ENCODE results near the gene OR6P1. TPM values are rescaled to one million over a fixed set of nuclear protein-coding genes. Genes with fewer than 3 reads are reported as not detected.

Gene OR6P1
- total RNA-seq, 2 donors from 2014 or later: not detected

DNA sequence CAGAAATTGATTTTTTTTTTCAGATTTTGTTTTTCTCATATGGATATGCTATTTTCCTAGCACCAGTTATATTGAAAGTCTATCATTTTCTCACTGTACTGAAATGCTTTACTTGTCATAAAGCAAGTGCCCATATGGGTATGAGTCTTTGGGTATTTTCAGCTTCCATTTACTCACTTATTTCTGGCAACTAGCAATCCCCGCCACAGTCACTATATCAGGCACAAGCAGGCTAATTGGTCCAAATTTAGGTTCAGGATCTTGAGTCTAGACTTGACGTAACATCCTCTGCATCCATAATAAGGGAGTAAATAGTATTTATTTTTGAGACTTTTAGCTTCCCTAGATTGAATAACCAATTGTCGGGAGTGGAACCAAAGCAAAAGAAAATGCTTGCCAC lies 7.2 kb upstream of the OR6P1 start:
- Mint-ChIP-seq H3K27me3 (ENCODE audit: insufficient read depth) (no peaks in the 10 kb centered on the region), H3K4me3 (no peak overlapping the region), H3K4me1 (no peaks in the 10 kb centered on the region), H3K27ac (no peak overlapping the region), H3K9me3 (no peaks in the 10 kb centered on the region), H3K36me3 (ENCODE audit: low read depth) (no peaks in the 10 kb centered on the region)
- no peak overlapping the region for H3K9ac ChIP-seq (ENCODE audit: extremely low read depth, low read length, poor library complexity, severe bottlenecking)
- H3K9me3 ChIP-seq (ENCODE audit: control insufficient read depth, low read length): no peaks in the 10 kb centered on the region
- H3K4me3 ChIP-seq (ENCODE audit: low read length): no peak overlapping the region
- no peaks in the 10 kb centered on the region for H3K36me3 ChIP-seq (ENCODE audit: control insufficient read depth, insufficient read depth, low read length)
- no peaks in the 10 kb centered on the region for H3K27me3 ChIP-seq (ENCODE audit: control insufficient read depth, insufficient read depth, low read length, poor library complexity, severe bottlenecking)
- TF ChIP-seq, protein P1, sequence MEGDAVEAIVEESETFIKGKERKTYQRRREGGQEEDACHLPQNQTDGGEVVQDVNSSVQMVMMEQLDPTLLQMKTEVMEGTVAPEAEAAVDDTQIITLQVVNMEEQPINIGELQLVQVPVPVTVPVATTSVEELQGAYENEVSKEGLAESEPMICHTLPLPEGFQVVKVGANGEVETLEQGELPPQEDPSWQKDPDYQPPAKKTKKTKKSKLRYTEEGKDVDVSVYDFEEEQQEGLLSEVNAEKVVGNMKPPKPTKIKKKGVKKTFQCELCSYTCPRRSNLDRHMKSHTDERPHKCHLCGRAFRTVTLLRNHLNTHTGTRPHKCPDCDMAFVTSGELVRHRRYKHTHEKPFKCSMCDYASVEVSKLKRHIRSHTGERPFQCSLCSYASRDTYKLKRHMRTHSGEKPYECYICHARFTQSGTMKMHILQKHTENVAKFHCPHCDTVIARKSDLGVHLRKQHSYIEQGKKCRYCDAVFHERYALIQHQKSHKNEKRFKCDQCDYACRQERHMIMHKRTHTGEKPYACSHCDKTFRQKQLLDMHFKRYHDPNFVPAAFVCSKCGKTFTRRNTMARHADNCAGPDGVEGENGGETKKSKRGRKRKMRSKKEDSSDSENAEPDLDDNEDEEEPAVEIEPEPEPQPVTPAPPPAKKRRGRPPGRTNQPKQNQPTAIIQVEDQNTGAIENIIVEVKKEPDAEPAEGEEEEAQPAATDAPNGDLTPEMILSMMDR (conservative IDR thresholded peaks at IDR 0.05): no peak
- no peak for DNase-seq
- H3K4me1 ChIP-seq (ENCODE audit: control insufficient read depth, insufficient read depth, low read length): no peaks in the 10 kb centered on the region
- 81 to 90% methylated on average over 2 to 3 of the region's 3 CpGs for WGBS, 2 experiments (ENCODE audit: insufficient coverage in 1 of 2, insufficient read length in 1 of 2)
- H3K27ac ChIP-seq (ENCODE audit: low read depth, low read length): no peak overlapping the region

DNA sequence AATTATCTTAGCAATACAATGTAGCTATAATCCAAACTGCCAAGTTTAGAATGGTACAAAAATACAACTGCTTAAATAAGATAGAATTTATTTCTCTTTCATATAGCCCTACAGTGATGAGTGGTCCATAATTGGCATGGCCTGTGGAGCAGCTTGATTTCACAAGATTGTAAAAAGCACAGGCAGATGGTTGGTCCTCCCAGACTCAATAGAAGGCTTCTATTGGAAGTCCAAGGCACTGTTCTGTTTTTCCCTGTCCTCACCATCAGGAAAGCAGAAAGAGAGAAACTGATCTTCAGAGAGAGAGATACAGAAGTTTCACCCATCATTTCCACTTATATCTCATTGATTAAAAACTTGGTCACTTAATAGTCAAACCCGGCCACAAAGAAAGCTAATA lies 1.8 kb upstream of the OR6P1 start:
- Mint-ChIP-seq H3K4me3 (no peak overlapping the region), H3K4me1 (no peaks in the 10 kb centered on the region), H3K27me3 (ENCODE audit: insufficient read depth) (no peaks in the 10 kb centered on the region), H3K36me3 (ENCODE audit: low read depth) (no peaks in the 10 kb centered on the region), H3K27ac (no peak overlapping the region), H3K9me3 (no peaks in the 10 kb centered on the region)
- DNase-seq: no peak
- TF ChIP-seq, protein P1 (conservative IDR thresholded peaks at IDR 0.05): no peak
- H3K4me1 ChIP-seq (ENCODE audit: control insufficient read depth, insufficient read depth, low read length): no peaks in the 10 kb centered on the region
- no peaks in the 10 kb centered on the region for H3K36me3 ChIP-seq (ENCODE audit: control insufficient read depth, insufficient read depth, low read length)
- H3K9ac ChIP-seq (ENCODE audit: extremely low read depth, low read length, poor library complexity, severe bottlenecking): no peak overlapping the region
- no peaks in the 10 kb centered on the region for H3K27me3 ChIP-seq (ENCODE audit: control insufficient read depth, insufficient read depth, low read length, poor library complexity, severe bottlenecking)
- H3K4me3 ChIP-seq (ENCODE audit: low read length): no peak overlapping the region
- WGBS, 2 experiments (ENCODE audit: insufficient coverage in 1 of 2, insufficient read length in 1 of 2): 94% methylated on average over 1 of the region's 1 CpG; no CpG with 5 or more reads in 1 of the 2 experiments
- H3K9me3 ChIP-seq (ENCODE audit: control insufficient read depth, low read length): no peaks in the 10 kb centered on the region
- no peak overlapping the region for H3K27ac ChIP-seq (ENCODE audit: low read depth, low read length)

DNA sequence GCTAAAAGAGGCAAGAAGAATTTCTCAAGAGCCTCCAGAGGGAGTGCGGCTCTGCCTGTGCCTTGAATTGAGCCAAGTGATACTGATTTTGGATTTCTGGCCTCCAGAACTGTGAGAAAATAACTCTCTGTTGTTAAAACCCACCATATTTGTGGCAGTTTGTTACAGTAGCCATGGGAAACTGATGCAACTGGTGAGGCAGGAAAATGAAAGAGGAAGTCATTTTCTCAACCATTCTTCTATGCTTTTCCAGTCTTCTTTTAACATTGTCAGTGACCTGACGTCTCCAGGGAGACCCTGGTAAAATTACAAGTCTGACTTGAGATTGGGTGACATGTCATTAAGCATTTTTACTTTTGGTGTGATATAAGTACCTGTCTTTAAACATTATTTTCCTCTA lies 5.8 kb downstream of the OR6P1 start:
- Mint-ChIP-seq H3K9me3 (no peaks in the 10 kb centered on the region), H3K36me3 (ENCODE audit: low read depth) (no peaks in the 10 kb centered on the region), H3K4me3 (no peak overlapping the region), H3K27me3 (ENCODE audit: insufficient read depth) (peaks cover 2% of the 10 kb centered on the region), H3K27ac (no peak overlapping the region), H3K4me1 (no peaks in the 10 kb centered on the region)
- WGBS, 2 experiments (ENCODE audit: insufficient coverage in 1 of 2, insufficient read length in 1 of 2): 88 to 100% methylated on average over 1 to 2 of the region's 2 CpGs
- Histone ChIP-seq H3K27me3 (ENCODE audit: control insufficient read depth, insufficient read depth, low read length, poor library complexity, severe bottlenecking) (no peaks in the 10 kb centered on the region), H3K36me3 (ENCODE audit: control insufficient read depth, insufficient read depth, low read length) (no peaks in the 10 kb centered on the region), H3K9me3 (ENCODE audit: control insufficient read depth, low read length) (no peaks in the 10 kb centered on the region), H3K27ac (ENCODE audit: low read depth, low read length) (no peak overlapping the region), H3K9ac (ENCODE audit: extremely low read depth, low read length, poor library complexity, severe bottlenecking) (no peak overlapping the region), H3K4me1 (ENCODE audit: control insufficient read depth, insufficient read depth, low read length) (no peaks in the 10 kb centered on the region), H3K4me3 (ENCODE audit: low read length) (no peak overlapping the region)
- no peak for DNase-seq
- TF ChIP-seq, protein P1 (conservative IDR thresholded peaks at IDR 0.05): no peak
